Smooth muscle cell of the brain vasculature (primary cell): ENCODE measurements around the gene KSR2.

Source experiments
- DNase-seq: peaks from one replicate; pipeline ENCODE4 v3.0.0-alpha.2; 2012; ENCODE audit warnings: low read depth, low spot score

KSR2 gene

DNA sequence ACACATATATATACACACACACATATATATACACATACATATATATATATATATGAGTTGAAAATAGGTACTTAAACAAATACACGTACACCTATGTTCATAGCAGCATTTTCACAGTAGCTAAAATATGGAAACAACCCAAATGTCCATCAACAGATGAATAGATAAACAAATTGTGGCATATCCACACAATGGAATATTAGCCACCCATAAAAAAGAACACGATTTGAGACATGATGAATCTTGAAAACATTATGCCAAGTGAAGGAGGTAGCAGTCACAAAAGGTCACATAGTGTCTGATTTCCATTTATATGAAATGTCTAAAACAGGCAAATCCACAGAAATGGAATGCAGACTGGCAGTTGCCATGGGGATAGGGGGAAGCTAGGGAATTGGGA is 276.3 kb downstream of the KSR2 start:
- DNase-seq: no peak

DNA sequence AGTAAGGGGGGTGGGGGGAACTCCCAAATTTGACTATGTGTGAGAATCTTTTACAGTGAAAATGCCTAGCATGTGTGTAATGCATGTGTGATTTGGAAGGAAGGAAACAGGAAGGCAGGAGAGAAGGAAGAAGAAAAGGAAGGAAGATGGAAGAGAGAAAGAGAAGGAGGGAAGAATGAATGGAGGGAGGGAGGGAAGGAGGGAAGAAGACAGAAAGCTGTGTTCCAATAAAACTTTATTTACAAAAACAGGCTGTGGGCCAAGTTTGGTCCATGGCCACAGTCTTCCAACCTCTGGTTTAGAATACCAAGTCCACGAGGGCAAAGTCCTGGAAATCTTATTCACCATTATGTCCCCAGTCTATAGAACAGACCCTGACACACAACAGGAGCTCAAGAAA is 278.9 kb downstream of the KSR2 start:
- no peak for DNase-seq

DNA sequence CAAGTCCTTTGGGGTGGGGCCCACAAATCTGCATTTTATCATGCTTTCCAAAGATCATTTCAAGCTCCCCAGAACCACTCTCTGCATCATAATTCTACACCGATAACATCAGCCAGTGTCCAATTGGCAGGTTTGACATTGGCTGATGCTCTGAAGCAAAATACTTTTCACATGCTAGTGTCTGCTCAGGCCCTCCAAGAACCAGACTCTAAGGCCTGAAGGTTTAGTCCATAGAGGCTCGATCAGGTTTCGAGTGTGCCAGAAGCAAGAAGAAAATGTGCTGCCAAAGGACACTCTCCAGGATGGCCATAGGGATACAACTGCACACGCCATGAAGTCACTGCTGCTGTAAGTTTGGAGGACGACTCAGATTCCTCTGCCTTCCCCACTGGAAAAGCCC is 280.3 kb downstream of the KSR2 start:
- no peak for DNase-seq

DNA sequence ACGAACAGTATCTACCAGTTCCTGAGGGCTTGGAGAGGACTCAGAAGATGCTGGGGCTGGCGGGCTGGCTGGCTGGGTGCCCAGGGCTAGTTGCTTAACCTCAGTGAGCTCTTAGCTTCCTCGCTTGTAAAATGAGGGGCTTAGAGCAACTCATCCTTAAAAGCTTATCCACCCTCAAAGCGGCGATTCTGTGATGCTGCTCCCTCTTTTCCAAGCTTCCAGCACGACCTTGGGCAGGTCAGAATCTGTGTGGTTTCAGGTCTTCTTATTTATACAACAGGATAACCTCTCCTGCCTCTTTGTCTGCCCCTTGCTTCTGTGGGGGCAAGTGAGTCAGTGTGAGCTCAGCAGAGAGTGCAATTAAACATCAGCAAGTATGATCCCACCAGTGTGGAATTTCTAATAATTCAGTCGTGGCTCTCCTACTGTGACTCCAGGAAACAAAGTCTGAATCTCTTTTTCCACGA is 281.8 kb downstream of the KSR2 start:
- peak; percentile 10 for DNase-seq

DNA sequence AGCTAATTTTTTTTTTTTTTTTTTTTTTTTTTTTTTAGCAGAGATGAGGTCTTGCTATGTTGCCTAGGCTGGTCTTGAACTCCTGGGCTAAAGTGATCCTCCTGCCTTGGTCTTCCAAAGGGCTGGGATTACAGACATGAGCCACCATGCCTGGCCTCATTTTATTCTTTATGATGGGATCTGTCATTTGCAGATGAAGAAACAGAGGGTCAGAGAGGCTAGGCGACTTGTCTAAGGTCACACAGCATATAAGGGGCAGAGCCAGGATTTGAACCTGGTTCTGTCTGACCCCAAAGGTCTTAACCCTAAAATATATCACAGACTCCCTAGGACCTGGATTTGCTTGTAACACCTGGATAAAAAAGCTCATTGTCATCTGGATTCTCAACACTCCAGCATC is 282.6 kb downstream of the KSR2 start:
- DNase-seq: no peak

DNA sequence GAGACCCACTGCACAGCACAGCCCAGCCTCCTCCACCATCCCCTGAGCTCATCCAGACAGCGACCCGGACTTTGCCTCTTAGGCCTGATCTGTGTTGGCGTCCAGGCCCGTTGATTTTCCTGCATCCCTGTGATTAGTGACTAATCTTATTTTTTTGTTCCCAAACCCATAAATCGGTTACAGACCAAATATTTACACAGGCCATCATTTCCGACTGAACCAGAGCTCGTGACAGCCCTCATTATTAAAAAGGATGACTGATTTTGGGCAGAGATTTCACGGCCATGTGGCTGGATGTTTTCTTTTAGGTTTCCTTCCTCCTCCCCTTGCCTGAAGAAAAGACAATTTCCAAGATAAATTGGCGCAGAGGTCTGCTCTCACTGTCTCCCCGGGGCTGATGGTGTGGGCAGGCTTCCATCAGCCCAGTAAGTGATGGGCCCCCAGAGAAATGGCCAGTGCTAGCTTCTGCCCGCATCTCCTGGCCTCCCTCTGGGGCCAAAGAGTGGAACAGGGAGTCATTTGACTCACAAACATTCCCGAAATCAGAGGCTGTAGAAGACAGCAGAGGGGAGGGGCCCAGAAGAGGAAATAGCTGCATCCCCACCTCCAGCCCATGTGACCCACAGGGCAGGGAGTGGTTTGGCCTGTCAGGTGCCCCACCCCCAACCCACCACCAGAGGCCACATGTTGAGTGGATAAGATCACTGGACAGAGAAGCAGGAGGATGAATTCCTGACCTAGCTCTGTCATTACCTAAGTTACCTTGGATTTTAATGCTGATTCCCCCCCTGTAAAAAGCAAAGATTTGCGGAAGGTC is 283.5 kb downstream of the KSR2 start:
- DNase-seq: peak; percentile 3

DNA sequence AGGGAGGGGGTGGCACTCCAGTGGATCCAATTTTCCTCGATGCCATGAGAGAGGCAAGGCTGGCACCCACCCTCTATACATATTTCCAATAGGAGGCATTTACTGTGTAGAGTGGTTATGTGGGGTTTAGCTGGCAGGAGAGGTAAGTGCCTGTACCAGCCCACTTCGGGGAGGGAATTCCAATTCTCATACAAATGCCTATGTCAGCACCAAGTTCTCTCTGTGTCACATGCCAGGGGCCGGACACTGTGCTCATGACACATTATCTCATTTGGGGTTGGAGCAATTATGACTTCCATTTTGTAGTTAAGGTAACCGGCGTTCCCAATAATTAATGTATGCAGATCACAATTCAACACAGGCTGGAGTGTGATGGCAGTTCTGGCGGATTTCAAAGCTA is 284.3 kb downstream of the KSR2 start:
- no peak for DNase-seq

DNA sequence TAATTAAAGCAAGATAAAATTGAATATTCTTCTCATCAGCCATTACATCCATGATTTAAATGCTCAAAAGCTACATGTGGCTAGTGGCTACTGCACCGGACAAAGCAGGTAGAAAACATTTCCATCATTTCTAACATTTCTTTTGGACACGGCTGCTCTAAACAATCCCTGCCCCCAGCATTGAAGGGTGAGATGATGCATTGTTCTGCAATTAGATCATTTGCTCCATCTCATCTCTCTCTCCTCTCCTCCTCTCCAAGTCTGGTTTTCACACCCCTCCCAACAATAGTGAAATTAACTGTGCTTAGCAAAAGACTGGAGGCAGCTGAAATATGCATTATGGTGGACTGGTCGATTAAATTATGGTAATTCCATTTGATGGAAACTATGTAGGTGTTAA is 288.5 kb downstream of the KSR2 start:
- no peak for DNase-seq

DNA sequence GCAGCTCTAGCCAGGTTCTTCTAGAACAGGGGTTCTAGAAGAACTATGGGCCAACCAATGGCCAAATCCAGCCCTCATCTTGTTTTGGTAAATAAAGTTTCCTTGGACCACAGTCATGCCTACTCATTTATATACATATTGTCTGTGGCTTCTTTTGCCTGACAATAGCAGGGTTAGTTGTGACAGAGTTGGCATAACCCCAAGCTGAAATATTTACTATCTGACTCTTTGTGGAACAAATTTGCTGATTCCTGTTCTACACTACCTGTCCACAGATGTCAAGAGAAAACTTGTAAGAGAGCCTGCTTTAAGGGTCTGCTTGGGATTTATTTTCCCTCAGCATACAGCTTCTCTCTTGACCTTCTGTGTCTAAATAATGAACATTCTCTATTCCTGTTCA is 289.0 kb downstream of the KSR2 start:
- DNase-seq: no peak

DNA sequence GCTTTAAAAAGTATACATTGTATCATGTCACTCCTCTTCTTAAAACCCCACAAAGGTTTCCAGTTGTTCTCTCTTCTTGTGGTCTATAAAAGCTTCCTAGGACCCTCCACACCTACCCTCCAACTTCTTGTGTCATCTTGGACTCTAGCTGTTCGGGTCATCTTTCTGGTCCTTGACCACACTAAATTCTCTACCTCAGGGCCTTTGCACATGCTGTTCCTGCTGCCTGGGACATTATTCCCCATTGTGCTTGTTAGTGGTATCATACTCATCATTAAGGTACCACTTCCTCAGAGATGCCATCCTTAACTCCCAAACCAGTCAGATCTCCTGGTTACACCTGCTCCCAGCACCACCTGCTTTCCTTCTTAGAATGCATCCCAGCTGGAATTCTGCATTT is 294.0 kb downstream of the KSR2 start:
- DNase-seq: no peak

DNA sequence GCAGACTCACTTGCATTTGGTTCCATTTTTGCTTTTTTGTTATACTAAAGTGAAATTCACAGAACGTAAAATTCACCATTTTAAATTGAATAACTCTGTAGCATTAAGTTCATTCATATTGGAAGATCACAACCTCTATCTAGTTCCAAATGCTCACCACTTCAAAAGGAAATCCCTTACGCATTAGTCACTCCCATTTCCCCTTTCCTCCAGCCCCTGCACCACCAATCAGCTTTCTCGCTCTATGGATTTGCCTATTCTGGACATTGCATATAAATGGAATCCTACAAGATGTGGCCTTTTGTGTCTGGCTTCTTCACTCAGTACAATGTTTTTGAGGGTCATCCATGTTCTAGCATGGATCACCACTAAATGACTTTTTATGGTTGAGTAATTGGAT is 294.5 kb downstream of the KSR2 start:
- DNase-seq: no peak

DNA sequence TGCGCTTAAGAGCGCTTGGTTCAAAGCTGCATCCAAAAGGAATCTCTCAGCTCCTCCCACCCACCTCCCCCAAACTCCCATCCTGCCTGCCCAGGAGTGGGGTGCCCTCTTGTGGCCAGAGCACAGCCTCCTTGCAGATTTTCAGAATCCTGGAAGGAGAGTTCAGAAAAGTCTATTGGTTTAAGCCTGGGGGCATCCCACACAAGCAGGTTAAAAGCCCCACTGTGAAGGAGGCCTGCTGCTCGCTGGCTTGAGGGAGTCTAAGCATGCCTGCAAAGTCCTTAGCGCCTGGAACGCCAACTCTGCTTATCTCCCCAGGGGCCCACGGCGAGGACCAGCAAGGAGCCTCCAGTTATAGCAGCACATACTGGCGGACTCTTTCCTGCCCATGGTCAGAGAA is 297.1 kb downstream of the KSR2 start:
- DNase-seq: no peak

DNA sequence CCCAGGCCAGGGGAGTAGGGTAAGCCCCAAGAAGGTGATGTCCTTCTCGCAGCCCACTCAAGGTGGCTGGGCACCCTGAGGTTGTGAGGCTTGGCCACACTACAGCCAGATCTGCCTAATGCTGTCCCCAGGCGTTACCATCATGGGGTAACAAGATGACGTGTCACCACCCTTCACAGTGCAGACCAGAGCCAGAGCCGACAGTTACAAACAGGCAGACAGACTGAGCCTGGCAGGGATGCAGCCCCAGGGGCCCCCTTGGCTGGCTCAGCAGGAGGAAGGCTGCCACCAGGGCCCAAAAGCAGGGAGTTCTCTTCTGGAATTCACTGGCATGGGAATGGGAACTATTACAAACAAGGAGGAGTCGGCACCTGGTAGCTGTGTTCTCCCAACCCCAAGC is 304.6 kb downstream of the KSR2 start:
- no peak for DNase-seq

DNA sequence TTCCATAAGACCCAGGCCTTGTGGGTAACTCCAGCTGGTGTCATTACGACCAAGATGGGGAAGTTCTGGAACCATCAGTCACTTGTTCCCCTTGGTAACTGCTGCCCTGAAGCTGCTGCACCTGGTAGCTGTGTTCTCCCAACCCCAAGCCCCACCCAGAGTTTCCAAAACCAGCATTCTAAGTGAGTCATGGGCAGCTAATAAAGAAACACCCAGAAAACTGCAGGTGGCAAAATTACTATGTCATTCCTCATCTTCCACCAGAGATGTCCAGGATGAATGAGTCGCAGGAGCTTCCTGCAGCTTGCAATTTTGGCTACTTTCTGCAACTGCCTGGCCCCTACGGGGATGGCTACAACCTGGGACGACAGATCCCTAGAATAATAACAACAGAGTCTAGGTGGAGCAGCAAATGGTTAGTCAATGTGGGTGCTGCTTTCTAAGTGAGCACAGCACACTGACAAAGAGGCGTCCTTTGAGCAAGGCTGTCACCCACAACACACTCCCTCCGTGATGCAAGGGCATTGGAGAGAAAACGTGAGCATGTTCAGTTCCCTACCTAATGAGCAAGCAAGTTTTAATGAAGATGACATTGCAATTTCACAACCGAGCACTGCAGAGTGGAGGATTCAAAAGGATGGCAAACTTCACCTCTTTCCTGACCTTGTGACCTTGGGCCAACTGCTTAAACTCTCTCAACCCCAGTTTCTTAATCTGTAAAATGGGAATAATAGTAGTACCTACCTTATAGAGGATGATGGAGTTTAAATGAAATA is 306.0 kb downstream of the KSR2 start:
- no peak for DNase-seq

DNA sequence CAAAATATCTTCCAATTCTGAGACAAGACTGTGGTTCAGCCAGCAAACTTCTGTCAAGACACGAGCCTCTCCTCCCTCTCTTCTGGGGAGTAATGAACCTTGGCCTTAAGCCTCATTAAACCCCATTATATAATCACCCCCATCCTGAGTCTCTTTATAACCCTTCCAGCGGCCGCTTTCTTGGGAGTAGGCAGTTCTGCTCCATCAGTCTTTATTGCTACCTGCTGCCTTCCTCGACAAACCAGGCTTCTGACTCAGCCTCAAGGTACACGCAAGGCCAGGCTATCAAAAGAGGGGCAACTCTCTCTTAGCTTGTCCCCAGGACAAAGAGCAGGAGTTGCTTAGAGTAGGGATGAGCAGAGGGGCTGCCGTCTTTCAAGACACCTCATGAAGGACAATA is 306.6 kb downstream of the KSR2 start:
- DNase-seq: no peak

DNA sequence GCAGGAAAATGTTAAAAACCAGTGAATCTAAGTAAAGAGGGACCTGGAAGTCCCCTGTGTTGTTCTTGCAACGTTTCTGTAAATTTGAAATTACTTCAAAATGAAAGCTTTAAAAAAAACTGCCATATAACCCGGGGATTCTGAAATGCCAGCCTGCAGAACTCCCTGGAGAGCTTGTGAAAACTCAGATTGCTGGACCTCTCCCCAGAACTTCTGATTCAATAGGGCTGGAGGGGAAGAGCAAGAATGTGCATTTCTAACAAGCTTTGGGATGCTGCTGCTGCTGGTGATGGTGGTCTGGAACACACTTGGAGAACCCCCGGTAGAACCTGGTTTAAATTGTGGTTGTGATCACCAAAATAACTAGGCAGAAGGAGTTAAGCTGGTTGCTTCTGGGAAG is 307.3 kb downstream of the KSR2 start:
- no peak for DNase-seq

DNA sequence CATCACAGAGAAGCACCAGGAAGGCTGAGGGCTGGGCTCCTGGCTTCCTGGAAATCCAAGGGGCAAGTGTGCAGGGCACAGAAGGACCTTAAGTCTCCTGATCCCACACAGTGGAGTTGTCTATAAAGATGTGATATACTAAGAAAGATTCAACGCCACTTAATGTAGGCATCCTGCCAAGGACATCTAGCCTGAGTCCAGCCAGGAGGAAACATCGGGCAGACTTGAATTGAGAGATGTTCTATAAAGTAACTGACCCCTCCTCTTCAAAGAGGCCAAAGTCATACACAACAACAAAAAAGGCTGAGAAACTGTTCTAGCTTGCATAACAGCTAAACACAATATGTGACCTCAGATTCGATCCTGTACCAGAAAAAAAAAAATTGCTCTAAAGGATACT is 307.9 kb downstream of the KSR2 start:
- DNase-seq: no peak

DNA sequence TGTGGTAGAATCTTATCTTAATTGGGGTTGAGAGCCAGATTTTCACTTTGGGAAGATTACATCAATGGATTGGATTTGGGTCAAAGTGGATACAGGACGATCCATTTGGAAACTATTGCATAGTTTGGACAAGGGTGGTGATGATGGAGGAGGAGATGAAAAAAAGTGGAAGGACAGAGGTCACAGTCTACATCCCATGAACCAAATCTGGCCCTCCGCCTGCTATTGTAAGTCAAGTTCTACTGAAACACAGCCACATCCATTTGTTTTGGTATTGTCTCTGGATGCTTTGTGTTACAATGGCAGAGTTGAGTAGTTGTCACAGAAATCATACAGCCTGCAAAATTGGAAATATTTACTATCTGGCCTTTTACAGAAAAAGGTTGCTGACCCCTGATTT is 310.6 kb downstream of the KSR2 start:
- DNase-seq: no peak

DNA sequence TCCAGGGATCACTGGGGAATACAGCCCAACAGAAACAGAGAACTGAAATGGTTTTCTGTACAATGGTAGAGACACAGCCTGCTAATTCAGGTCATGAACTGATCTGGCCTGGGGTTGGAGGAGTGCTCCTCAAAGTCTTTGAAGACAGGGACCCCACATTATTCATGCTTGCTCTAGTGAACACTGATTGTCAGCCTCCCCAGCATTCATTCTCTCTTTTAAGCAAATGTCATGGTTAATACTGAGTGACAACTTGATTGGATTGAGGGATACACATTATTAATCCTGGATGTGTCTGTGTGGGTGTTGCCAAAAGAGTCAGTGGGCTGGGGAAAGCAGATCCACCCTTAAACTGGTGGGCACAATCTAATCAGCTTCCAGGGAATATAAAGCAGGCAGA is 319.0 kb downstream of the KSR2 start:
- DNase-seq: no peak

DNA sequence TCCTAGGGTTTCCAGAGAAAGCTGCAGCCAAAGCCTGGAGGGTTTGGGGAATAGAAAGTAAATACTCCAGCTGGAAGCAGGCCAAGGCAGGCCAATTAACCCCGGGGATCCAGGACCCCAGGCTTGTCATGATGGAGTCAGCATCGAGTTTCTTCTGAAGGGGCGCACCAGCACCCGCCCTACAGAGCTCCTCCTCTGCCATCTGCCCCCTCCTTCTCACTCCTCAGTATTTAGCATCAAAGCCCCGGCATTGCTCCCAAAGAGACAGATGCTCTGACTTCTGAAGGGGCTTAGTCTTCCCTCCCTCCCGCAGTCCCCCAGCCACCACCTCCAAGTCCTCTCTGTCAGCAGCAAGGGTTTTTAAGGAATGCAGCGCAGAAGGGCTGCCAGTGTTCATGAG is 322.3 kb downstream of the KSR2 start:
- DNase-seq: no peak

DNA sequence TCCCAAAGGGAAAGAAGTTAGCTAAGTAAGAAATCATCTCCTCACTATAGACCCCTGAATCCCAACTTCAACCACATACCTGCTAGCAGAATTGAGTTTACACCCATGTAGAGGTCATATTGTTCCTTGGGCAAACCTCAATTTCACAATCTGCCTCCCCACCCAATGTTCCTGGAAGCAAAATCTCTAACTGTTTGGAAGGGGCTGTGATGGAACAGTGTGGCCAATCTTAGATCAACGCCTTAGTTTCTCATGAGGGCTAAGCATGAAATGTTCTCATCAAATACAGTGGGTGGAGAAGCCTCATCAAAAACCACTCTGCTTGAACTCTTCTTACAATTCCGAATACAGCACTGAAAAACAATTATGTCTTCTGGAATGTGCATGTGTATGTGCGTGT is 323.3 kb downstream of the KSR2 start:
- DNase-seq: no peak

DNA sequence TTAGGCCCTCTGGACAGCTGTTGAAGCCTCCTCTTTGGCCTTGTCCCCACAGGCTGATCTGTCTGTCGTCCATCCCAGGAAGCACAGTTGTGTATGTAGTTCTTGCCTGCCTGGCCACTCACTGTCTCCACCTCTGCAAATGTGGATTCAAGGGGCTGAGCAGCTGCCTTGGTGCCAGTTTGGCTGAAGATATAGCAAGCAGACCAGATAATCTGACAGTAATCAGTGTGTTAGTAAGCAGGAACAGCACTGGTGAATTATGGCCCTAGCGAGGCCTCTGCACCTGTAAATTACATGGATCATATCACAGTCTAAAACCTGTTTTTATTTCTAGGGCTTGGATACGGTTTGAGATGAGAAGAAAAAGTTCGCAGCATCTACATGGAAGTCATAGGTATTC is 324.8 kb downstream of the KSR2 start:
- DNase-seq: no peak

DNA sequence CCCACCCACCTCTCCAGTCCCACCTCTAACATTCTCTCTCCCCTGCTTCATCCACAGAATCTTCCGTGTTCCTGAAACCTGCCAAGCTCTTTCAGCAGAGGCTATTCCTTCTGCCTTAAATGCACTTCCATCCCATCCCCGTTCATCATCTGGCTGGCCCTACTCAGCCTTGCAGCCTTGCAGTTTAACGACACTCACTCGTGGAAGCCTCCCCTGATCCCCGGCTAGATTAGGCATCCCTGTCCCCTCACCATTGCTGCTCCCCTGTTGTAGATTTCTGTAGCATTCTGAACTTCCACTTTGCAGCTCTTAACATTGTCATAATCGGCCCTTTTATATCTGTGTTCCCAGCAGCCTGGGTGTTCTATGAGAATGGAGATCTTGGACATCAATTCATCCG is 326.9 kb downstream of the KSR2 start:
- no peak for DNase-seq
